Adrenal gland (tissue), 12 donors: ENCODE results near the gene CCL26. TPM values are rescaled to one million over a fixed set of nuclear protein-coding genes. Genes with fewer than 3 reads are reported as not detected.

Experiments
- polyA plus RNA-seq, 3 donors: library from polyadenylated mRNA; stranded (reverse); fragments of 200-250 nt in 2 of 3; fragments of 350-450 nt in 1 of 3; fragmentation: Illumina TruSeq in 1 of 3; extraction: RNeasy Lipid Tissue Mini Kit (QIAGEN cat#74804) in 1 of 3; gene quantifications; one replicate each; pipeline ENCODE4 v1.2.3, GENCODE V29; 2013 to 2014
- total RNA-seq, 9 donors: library from RNA; depleted of rRNA in 4 of 9; stranded (reverse); fragments of >200 nt in 4 of 9; fragments of 120-200 nt in 1 of 9; fragmentation: NEBNext Ultra II Directional in 1 of 9; extraction: Animal tissue kit (Norgen Biotek cat#: 25700) in 1 of 9; gene quantifications; one replicate each; pipeline versions ENCODE4 v1.1.0 to v1.2.4, GENCODE V29; 2013 to 2023
- donor health status: healthy with polysubstance abuse.
- donor health status: Bipolar disorder and iron deficiency.
- donor health status: DM: yes; HTN: yes; CAD: no.
- donor health status: DM: no; HTN: no; CAD: no.
- donor health status: DM: no; HTN: no; CAD: no.
- donor health status: DM: yes; HTN: yes; CAD: no.

CCL26 gene
- total and polyA plus RNA-seq, 12 donors, result 0.44 to 9.5 (median 1.4) TPM; not detected in 3

Other genes starting within 250 kb of the CCL26 start
- gene HIP1, start 33.3 kb downstream of the CCL26 start, total RNA-seq, result 10 to 100 TPM; 24.3 to 48.9 (median 34.0) TPM
- 10 to 100 TPM in 1 of 3 donors, 1 to 10 TPM in 2; 5.9 to 18.2 (median 9.7) TPM for gene HIP1, start 33.3 kb downstream of the CCL26 start, polyA plus RNA-seq
- 1 to 10 TPM in 2 of 9 donors, under 1 TPM in 1, not detected in 6; 0.91 to 4.0 (median 2.1) TPM for gene CCL24, start 41.6 kb upstream of the CCL26 start, total RNA-seq
- gene CCL24, start 41.6 kb upstream of the CCL26 start, polyA plus RNA-seq, result under 1 TPM in 1 of 3 donors, not detected in 2; 0.64 TPM
- 100 to 1,000 TPM; 123 to 575 (median 256) TPM for gene RHBDD2, start 106.8 kb upstream of the CCL26 start, total RNA-seq
- gene RHBDD2, start 106.8 kb upstream of the CCL26 start, polyA plus RNA-seq, result 100 to 1,000 TPM; 187 to 225 (median 224) TPM
- gene POR, start 142.9 kb upstream of the CCL26 start, total RNA-seq, result 1,000 to 10,000 TPM in 1 of 9 donors, 100 to 1,000 TPM in 8; 268 to 1,301 (median 582) TPM
- gene POR, start 142.9 kb upstream of the CCL26 start, polyA plus RNA-seq, result 100 to 1,000 TPM; 442 to 981 (median 731) TPM
- 100 to 1,000 TPM in 4 of 9 donors, 10 to 100 TPM in 5; 51.4 to 277 (median 81.1) TPM for gene TMEM120A, start 222.4 kb upstream of the CCL26 start, total RNA-seq
- 100 to 1,000 TPM; 197 to 260 (median 227) TPM for gene TMEM120A, start 222.4 kb upstream of the CCL26 start, polyA plus RNA-seq